Tibial artery (tissue), 4 donors: ENCODE results near the gene TMEM132C.

Experiments
- DNase-seq, 2 donors: peaks; one replicate each; pipeline ENCODE4 v3.0.0-alpha.2; 2019
- H3K27ac ChIP-seq, 2 donors: fragments of 200-600 bp; sonication (generic) in 1 of 2; 1 replicate in 1 of 2; 2 replicates in 1 of 2; pipeline ENCODE4 v1.5.1; 2018 to 2019; ENCODE audit warnings: mild to moderate bottlenecking in 1 of 2
- H3K27me3 ChIP-seq, 2 donors: fragments of 200-600 bp; sonication (generic) in 1 of 2; one replicate each; pipeline versions ENCODE4 v1.5.1 to v1.6.0; 2016 to 2019
- H3K36me3 ChIP-seq, 3 donors: fragments of 200-600 bp; sonication (generic) in 2 of 3; one replicate each; pipeline ENCODE4 v1.5.1; 2016 to 2019; ENCODE audit warnings: mild to moderate bottlenecking in 2 of 3
- H3K4me1 ChIP-seq, 4 donors: fragments of 200-600 bp; sonication (generic) in 2 of 4; 1 replicate in 3 of 4; 2 replicates in 1 of 4; pipeline ENCODE4 v1.5.1; 2016 to 2019
- H3K4me3 ChIP-seq, 2 donors: fragments of 200-600 bp; sonication (generic) in 1 of 2; 1 replicate in 1 of 2; 2 replicates in 1 of 2; pipeline ENCODE4 v1.5.1; 2018 to 2019; ENCODE audit warnings: mild to moderate bottlenecking in 2 of 2
- H3K9me3 ChIP-seq, 3 donors: fragments of 200-600 bp; sonication (generic) in 1 of 3; one replicate each; pipeline ENCODE4 v1.5.1; 2016 to 2019
- CTCF ChIP-seq, 2 experiments: fragments of 200-600 bp in 1 of 2; fragments of 450-650 bp in 1 of 2; IDR thresholded peaks; one replicate each; pipeline ENCODE4 v1.5.1; 2017 to 2019; ENCODE audit warnings: antibody characterized with exemption in 2 of 2, mild to moderate bottlenecking in 1 of 2, moderate library complexity in 1 of 2
- intact Hi-C: fragments of 100-400 bp; cut with DNase I; formaldehyde crosslinking; loops from one replicate; pipeline ENCODE4 v1.15.0; 2023; ENCODE audit warnings: low total_unique reads

Gene TMEM132C

GRCh38 chr12:128259556-128260070, 7.4 kb upstream of the TMEM132C start:
- intact Hi-C loops, result no loop called here
- no peaks in the 10 kb centered on the region for H3K4me1 ChIP-seq
- DNase-seq, result no peak
- no peak overlapping the region for H3K27ac ChIP-seq
- H3K27me3 ChIP-seq, result no peaks in the 10 kb centered on the region
- no peaks in the 10 kb centered on the region for H3K9me3 ChIP-seq
- TF ChIP-seq CTCF (IDR thresholded peaks at IDR 0.05), result peak; percentile 34 to 37
- H3K4me3 ChIP-seq, result no peak overlapping the region
- H3K36me3 ChIP-seq, result no peaks in the 10 kb centered on the region

- no peak for DNase-seq
- H3K36me3 ChIP-seq, result no peaks in the 10 kb centered on the region
- no peak overlapping the region for H3K4me3 ChIP-seq
- peaks cover 0 to 14% of the 10 kb centered on the region in 2 donors for H3K27me3 ChIP-seq
- peaks cover 0 to 2% (median 0%) of the 10 kb centered on the region in 4 donors for H3K4me1 ChIP-seq
- H3K9me3 ChIP-seq, result no peaks in the 10 kb centered on the region
- TF ChIP-seq CTCF (IDR thresholded peaks at IDR 0.05), result no peak
- intact Hi-C loops, result no loop called here
- no peak overlapping the region for H3K27ac ChIP-seq
Measured at GRCh38 chr12:128261757-128262156, 5.2 kb upstream of the TMEM132C start.

GRCh38 chr12:128265566-128265965, 1.4 kb upstream of the TMEM132C start:
- H3K27me3 ChIP-seq, result peaks cover 0 to 38% of the 10 kb centered on the region in 2 donors
- H3K9me3 ChIP-seq, result no peaks in the 10 kb centered on the region
- intact Hi-C loops, result no loop called here
- no peak for DNase-seq
- no peak overlapping the region for H3K4me3 ChIP-seq
- no peak for TF ChIP-seq CTCF (IDR thresholded peaks at IDR 0.05)
- H3K36me3 ChIP-seq, result no peaks in the 10 kb centered on the region
- H3K4me1 ChIP-seq, result peaks cover 0 to 13% (median 4%) of the 10 kb centered on the region in 4 donors
- H3K27ac ChIP-seq, result no peak overlapping the region

GRCh38 chr12:128266086-128266485, 884 bp upstream of the TMEM132C start:
- H3K4me1 ChIP-seq, result peaks cover 0 to 13% (median 4%) of the 10 kb centered on the region in 4 donors
- H3K4me3 ChIP-seq, result no peak overlapping the region
- intact Hi-C loops, result no loop called here
- no peaks in the 10 kb centered on the region for H3K36me3 ChIP-seq
- DNase-seq, result no peak
- H3K9me3 ChIP-seq, result no peaks in the 10 kb centered on the region
- H3K27me3 ChIP-seq, result peaks cover 0 to 40% of the 10 kb centered on the region in 2 donors
- TF ChIP-seq CTCF (IDR thresholded peaks at IDR 0.05), result no peak
- H3K27ac ChIP-seq, result no peak overlapping the region

GRCh38 chr12:128266541-128267130, 334 bp upstream of the TMEM132C start:
- no peaks in the 10 kb centered on the region for H3K36me3 ChIP-seq
- no peak for TF ChIP-seq CTCF (IDR thresholded peaks at IDR 0.05)
- peaks cover 0 to 13% (median 4%) of the 10 kb centered on the region in 4 donors for H3K4me1 ChIP-seq
- intact Hi-C loops, result no loop called here
- DNase-seq, result no peak
- H3K9me3 ChIP-seq, result no peaks in the 10 kb centered on the region
- no peak overlapping the region for H3K4me3 ChIP-seq
- H3K27me3 ChIP-seq, result peaks cover 0 to 40% of the 10 kb centered on the region in 2 donors
- H3K27ac ChIP-seq, result no peak overlapping the region
